Measurements from ENCODE around the gene UCN2. TPM values are rescaled to one million over a fixed set of nuclear protein-coding genes. Genes with fewer than 3 reads are reported as not detected.

The UCN2 gene
- total RNA-seq, 2 experiments from 2014 or later: 0.16 TPM; not detected in 1

GRCh38 chr3:48572517-48572916 is 8.9 kb upstream of the UCN2 start:
- Histone ChIP-seq H3K9me3 (ENCODE audit: low read length) (no peaks in the 10 kb centered on the region), H3K79me2 (ENCODE audit: insufficient read depth, low read depth, low read length) (no peaks in the 10 kb centered on the region), H3K4me2 (ENCODE audit: low read length) (no peak overlapping the region), H3K27ac (ENCODE audit: low read depth, low read length, poor library complexity, severe bottlenecking) (no peak overlapping the region), H2AFZ (ENCODE audit: low read length) (no peak overlapping the region), H3K4me1 (ENCODE audit: insufficient read depth, low read length, poor library complexity, severe bottlenecking) (no peaks in the 10 kb centered on the region), H4K20me1 (ENCODE audit: insufficient read depth, low read length) (no peaks in the 10 kb centered on the region), H3K4me3 (ENCODE audit: low read depth, low read length, poor library complexity, severe bottlenecking) (no peak overlapping the region), H3K9me2 (ENCODE audit: insufficient read depth, low read length) (no peaks in the 10 kb centered on the region), H3K36me3 (ENCODE audit: insufficient read depth, low read length) (no peaks in the 10 kb centered on the region)
- POLR2A ChIA-PET: interaction anchor here (0.6 kb wide), 1 partner anchor 30 kb away, joined by 3 read pairs; no protein-coding TSS in a partner anchor
- intact Hi-C loops (cut with micrococcal nuclease; ENCODE audit: unreplicated experiment): no loop called here
- DNase-seq (ENCODE audit: low spot score): no peak
- CTCF ChIA-PET (ENCODE audit: unreplicated experiment): no interaction called here
- BruUV-seq (replicated peaks): no TSS peak
- TF ChIP-seq CTCF (conservative IDR thresholded peaks at IDR 0.05; ENCODE audit: low read length): no peak
- TF ChIP-seq EZH2phosphoT487 (IDR thresholded peaks at IDR 0.05; ENCODE audit: borderline replicate concordance, low read depth, low read length): no peak

- intact Hi-C loops (cut with micrococcal nuclease; ENCODE audit: unreplicated experiment): no loop called here
- Histone ChIP-seq H3K4me3 (ENCODE audit: low read depth, low read length, poor library complexity, severe bottlenecking) (no peak overlapping the region), H3K27ac (ENCODE audit: low read depth, low read length, poor library complexity, severe bottlenecking) (no peak overlapping the region), H4K20me1 (ENCODE audit: insufficient read depth, low read length) (no peaks in the 10 kb centered on the region), H3K9me3 (ENCODE audit: low read length) (no peaks in the 10 kb centered on the region), H3K4me2 (ENCODE audit: low read length) (no peak overlapping the region), H3K36me3 (ENCODE audit: insufficient read depth, low read length) (no peaks in the 10 kb centered on the region), H3K79me2 (ENCODE audit: insufficient read depth, low read depth, low read length) (no peaks in the 10 kb centered on the region), H3K9me2 (ENCODE audit: insufficient read depth, low read length) (no peaks in the 10 kb centered on the region), H2AFZ (ENCODE audit: low read length) (no peak overlapping the region), H3K4me1 (ENCODE audit: insufficient read depth, low read length, poor library complexity, severe bottlenecking) (no peaks in the 10 kb centered on the region)
- no TSS peak for BruUV-seq (replicated peaks)
- CTCF ChIA-PET (ENCODE audit: unreplicated experiment): no interaction called here
- TF ChIP-seq EZH2phosphoT487 (IDR thresholded peaks at IDR 0.05; ENCODE audit: borderline replicate concordance, low read depth, low read length) (no peak), CTCF (conservative IDR thresholded peaks at IDR 0.05; ENCODE audit: low read length) (no peak)
- POLR2A ChIA-PET: no interaction called here
- DNase-seq (ENCODE audit: low spot score): no peak
Observed at GRCh38 chr3:48571938-48572337, 8.4 kb upstream of the UCN2 start.

- Histone ChIP-seq H3K4me1 (ENCODE audit: insufficient read depth, low read length, poor library complexity, severe bottlenecking) (no peaks in the 10 kb centered on the region), H3K79me2 (ENCODE audit: insufficient read depth, low read depth, low read length) (no peaks in the 10 kb centered on the region), H3K27ac (ENCODE audit: low read depth, low read length, poor library complexity, severe bottlenecking) (no peak overlapping the region), H3K4me3 (ENCODE audit: low read depth, low read length, poor library complexity, severe bottlenecking) (no peak overlapping the region), H4K20me1 (ENCODE audit: insufficient read depth, low read length) (no peaks in the 10 kb centered on the region), H3K4me2 (ENCODE audit: low read length) (no peak overlapping the region), H3K9me2 (ENCODE audit: insufficient read depth, low read length) (no peaks in the 10 kb centered on the region), H3K36me3 (ENCODE audit: insufficient read depth, low read length) (no peaks in the 10 kb centered on the region), H3K9me3 (ENCODE audit: low read length) (no peaks in the 10 kb centered on the region), H2AFZ (ENCODE audit: low read length) (no peak overlapping the region)
- DNase-seq (ENCODE audit: low spot score): no peak
- ChIA-PET CTCF (ENCODE audit: unreplicated experiment) (no interaction called here), POLR2A (no interaction called here)
- intact Hi-C loops (cut with micrococcal nuclease; ENCODE audit: unreplicated experiment): no loop called here
- TF ChIP-seq EZH2phosphoT487 (IDR thresholded peaks at IDR 0.05; ENCODE audit: borderline replicate concordance, low read depth, low read length) (no peak), CTCF (conservative IDR thresholded peaks at IDR 0.05; ENCODE audit: low read length) (no peak)
- no TSS peak for BruUV-seq (replicated peaks)
Observed at GRCh38 chr3:48569808-48570450, 6.3 kb upstream of the UCN2 start.

Measured in OCI-LY7 (cell line).